IPS DF 4.7 (cell line): ENCODE data around the gene MYBL2.
"Not testable (repeated sequence)": the region's sequence is repeated elsewhere in the genome, so short reads cannot be mapped to it uniquely, and the experiment has no call there.

Experiments used
- DNase-seq: peaks from one replicate; pipeline ENCODE4 v3.0.0-alpha.2; 2013; ENCODE audit warnings: low spot score; ENCODE audit errors: extremely low read depth

MYBL2 gene

DNA sequence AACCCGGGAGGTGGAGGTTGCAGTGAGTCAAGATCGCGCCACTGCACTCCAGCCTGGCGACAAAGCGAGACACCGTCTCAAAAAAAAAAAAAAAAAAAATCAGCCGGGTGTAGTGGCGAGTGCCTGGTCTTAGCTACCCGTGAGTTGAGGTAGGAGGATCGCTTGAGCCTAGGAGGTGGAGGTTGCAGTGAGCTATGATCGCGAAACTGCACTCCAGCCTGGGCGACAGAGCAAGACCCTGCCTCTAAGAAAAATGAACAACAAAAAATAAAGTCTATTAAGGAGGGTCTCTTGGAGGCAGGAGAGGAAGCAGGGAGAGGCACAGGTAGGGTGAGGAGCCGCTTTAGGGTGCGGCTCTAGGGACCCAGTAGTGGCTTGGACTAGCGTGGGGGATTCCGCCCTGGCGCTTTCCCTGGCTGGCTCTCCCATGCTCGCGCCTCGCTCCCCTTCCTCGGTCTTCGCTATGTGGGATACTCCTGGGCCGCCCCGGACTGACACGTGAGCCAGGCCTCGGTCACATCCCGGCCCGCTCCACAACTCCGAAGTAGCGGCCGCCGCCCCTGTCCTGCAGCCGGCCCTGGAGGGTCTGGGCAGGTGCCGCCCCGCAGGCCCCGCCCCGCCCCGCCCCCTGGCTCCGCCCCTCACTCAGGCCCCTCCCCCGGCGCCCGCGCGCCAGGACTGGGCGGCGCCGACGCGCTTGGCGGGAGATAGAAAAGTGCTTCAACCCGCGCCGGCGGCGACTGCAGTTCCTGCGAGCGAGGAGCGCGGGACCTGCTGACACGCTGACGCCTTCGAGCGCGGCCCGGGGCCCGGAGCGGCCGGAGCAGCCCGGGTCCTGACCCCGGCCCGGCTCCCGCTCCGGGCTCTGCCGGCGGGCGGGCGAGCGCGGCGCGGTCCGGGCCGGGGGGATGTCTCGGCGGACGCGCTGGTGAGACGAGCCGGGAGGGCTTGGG lies at the start of gene MYBL2:
Gene MYBL2 (plus strand): TSS at position 739 of the 953 bp plus-strand sequence. CDS start 170 bp downstream, at position 909.
- no peak for DNase-seq

DNA sequence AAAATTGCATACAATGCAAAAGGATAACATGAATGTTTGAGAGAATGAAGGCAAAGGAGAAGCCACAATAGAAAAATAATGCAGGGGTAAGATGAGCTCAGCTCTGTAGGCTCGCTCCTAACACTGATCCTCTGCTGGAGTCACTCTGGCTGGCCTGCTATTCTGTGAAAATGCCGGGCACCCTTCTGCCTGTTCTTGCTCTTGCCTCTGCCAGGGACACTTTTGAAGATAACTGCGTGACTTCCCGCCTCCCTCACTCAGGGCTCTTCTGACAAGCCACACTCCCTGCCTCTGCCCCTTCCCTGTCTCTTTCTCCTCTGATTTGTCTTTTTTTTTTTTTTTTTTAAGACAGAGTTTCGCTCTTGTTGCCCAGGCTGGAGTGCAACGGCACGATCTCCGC lies 35.3 kb upstream of the MYBL2 start:
- DNase-seq = no peak

DNA sequence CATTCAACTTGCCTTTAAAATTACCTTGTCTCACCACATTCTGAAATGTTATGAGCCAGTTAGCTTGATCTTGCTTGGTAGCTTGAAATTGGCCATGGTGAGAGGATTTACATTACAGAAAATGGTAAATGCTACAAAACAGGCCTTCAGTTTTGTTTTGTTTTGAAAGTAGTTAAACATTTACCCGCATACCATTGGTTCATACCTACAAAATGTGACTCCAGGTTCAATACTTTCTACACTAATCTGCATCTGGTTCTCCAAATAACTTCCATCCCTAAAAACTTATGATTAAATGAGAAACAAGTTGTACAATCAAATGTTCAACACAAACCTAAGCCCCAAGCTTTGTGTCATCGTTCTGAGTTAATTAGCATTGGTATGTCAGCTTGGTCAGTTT lies 30.5 kb upstream of the MYBL2 start:
- no peak for DNase-seq

DNA sequence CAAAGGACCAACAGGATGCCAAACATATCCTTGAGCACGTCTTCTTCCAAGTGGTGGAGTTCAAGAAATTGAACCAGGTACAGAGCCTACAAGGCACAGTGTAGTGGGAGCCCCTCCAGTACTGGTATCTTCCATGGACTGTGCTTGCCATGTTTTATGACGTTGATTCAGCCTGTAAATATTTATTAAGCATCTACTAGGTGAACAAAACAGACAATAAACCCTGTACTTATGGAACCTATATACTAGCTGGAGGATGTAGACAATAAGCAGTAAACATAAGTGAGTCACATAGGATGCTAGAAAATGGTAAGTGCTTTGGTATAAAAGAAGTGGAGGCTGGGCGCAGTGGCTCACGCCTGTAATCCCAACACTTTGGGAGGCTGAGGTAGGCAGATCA lies 24.4 kb upstream of the MYBL2 start:
- no peak for DNase-seq

DNA sequence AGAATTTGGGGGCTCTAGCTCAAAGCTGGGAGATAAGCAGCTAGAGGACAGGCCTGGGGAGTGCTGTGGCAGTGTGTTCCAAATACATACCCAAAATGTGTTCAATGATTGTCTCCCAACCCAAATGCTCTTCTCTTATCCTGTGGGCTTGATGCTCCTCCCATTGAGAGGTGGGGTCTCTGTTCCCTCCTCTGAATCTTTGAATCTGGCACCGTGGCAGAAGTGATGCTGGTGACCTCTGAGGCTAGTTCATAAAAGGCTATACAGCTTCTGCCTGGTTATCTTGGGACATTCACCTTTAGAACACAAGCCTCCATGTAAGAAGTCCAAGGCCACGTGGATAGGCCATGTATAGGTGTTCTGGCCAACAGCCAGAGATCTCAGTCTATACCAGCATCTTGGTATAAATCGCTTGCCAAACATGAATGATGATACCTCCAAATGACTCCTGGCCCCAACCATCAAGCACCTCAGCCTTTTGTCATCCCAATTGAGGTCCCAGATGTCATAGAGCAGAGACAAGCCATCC lies 15.9 kb upstream of the MYBL2 start:
- DNase-seq = no peak

DNA sequence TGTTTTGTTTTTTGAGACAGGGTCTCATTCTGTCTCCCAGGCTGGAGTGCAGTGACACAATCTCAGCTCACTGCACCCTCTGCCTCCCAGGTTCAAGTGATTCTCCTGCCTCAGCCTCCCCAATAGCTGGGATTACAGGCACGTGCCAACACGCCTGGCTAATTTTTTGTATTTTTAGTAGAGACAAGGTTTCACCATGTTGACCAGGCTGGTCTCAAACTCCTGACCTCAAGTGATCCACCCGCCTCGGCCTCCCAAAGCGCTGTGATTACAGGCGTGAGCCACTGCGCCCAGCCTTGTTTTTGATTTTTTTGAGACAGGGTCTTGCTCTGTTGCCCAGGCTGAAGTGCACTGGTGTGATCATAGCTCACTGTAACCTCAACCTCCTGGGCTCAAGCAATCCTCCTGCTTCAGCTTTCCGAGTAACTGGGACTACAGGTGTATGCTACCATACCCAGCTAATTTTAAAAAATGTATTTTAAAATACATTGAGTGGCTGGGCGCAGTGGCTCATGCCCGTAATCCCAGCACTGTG lies 15.2 kb upstream of the MYBL2 start:
- not testable (repeated sequence) for DNase-seq

DNA sequence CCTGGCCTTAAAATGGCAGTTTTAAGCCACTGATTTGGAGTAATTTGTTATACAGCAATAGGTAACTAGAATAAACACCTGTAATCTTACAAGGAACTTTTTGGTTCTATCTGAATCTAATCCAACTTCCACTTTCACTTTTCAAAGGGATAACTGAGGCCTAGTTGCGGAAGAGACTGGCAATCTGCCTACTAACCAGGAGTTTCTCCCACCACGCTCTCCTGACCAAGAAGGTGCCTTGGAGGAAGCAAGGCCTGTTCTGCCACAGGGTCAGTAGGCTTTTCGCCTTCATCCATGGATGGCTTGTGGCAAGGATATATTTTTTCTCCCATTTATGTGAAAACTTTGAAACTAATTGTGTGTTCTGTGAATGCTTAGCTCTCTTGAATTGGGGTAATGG lies 12.9 kb upstream of the MYBL2 start:
- DNase-seq = no peak

DNA sequence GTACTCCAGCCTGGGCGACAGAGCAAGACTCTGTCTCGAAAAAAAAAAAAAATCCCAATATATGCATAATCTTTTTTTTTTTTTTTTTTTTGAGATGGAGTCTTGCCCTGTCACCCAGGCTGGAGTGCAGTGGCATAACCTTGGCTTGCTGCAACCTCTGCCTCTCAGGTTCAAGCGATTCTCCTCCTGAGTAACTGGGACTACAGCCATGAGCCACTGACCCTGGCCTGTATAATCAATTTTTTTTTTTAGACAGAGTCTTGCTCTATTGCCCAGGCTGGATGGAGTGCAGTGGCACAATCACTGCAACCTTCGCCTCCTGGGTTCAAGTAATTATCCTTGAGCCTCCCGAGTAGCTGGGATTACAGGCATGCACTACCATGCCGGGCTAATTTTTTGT lies 11.7 kb upstream of the MYBL2 start:
- not testable (repeated sequence) for DNase-seq

DNA sequence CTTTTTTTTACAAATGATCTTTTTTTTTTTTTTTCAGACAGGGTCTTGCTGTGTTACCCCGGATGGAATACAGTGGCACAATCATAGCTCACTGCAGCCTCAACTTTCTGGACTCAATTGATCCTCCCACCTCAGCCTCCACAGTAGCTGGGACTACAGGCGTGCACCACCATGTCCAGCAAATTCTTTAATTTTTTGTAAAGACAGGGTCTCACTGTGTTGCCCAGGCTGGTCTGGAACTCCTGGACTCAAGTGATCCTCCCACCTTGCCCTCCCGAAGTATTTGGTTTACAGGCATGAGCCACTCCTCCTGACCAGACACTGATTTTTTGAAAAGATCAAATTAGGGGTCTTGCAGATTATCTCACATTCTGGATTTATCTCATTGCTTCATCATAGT lies 11.0 kb upstream of the MYBL2 start:
- DNase-seq = no peak

DNA sequence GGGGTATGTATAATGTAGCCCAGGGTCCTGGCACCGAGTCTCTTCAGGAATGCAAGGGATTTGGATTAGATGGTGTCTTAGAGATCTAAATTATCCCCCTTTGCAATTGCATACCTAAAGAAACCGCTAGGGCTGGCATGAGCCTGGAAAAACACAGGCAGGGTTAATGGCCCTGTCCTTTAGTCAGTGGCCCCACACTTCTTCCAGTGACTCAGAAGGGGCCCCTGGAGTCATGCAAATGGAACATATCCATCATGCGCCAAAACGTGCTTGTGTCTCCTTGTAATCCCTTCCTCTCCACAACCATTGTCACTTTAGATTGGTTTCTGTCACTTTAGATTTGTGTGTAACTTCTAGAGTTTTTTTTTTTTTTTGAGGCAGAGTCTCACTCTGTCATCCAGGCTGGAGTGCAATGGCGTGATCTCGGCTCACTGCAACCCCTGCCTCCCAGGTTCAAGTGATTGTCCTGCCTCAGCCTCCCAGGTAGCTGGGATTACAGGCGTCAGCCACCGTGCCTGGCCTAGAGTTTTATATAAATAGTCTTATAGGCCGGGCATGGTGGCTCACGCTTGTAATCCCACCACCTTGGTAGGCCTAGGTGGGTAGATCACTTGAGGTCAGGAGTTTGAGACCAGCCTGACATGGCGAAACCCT lies 8.7 kb upstream of the MYBL2 start:
- no peak for DNase-seq

DNA sequence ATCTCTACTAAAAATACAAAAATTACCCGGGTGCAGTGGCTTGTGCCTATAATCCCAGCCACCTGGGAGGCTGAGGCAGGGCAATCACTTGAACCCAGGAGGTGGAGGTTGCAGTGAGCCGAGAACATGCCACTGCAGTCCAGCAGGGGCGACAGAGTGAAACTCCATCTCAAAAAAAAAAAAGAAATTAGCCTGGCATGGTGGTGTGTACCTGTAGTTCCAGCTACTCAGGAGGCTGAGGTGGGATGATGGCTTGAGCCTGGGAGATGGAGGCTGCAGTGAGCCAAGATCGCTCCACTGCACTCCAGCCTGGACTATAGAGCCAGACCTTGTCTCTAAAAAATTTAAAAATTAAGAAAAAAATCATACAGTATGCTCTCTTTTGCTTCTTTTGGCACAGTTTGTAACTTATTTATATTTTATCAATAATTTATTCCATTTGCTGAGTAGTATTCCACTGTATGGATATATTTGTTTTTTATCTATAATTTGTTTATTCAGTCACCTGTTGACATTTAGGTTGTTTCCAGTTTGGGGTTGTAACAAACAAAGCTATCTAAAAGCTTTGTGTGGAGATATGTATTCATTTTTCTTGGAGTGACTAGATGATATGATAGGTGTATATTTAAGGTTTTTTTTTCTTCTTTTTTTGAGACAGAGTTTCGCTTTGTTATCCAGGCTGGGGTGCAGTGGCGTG lies 8.0 kb upstream of the MYBL2 start:
- no peak for DNase-seq

DNA sequence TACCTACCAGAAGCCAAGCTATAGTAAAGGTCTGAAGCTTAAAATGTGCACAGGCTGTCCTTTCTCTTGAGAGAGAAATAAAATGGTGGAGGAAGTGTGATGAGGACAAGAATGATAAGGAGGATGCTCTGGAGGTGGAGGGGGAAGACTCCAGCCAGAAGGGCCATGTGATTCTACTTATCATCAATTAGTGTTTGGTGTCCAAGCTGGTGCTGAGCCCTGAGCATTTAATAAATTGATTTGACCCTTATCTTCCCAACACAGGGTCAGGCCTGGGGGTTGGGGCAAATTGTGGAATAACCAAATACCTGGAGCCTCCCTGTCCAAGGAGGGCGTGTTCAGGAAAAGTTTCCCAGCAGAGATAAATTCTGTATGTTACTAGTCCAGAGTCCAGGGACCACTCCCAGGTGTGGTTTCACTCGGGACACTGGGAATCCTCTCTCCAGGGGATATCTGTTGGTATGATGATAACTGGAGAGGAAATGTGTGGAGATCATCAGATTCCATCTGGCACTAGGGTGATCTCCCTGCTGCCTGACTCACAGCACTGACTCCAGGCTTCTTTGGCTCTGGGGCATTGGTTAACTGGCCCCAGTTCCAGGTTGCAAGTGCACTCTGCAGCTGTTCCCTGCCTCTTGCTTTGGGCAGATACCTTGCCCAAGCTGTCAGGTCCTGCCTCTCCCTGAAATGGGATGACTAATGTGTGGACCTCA lies 3.8 kb upstream of the MYBL2 start:
- DNase-seq = no peak

DNA sequence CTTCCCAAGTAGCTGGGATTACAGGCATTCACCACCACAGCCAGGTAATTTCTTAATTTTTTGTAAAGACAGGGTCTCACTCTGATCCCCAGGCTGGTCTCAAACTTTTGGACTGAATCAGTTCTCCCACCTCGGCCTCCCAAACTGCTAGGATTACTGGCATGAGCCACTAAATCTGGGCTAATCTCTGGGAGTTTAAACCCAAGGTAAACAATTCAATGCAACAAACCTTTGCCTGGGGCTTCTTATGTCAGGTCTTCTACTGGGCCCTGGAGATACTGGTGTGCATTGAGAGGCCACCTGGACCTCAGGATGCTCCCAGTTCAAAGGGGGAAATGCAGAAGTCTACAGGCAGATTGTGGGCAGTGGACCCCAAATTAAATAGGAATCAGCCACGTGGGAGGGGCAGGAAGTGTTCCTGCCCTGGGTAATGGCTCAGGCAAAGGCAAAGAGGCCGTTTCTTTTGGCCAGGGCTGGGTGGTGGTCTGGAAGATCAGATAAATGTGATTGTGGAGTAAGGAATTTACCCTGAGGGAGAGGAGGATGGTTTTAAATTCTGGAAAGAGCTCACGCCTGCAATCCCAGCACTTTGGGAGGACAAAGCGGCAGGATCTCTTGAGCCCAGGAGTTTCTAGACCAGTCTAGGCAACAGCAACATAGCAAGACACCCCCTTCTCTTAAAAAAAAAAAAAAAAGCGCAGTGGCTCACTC lies 1.3 kb upstream of the MYBL2 start:
- DNase-seq = no peak

DNA sequence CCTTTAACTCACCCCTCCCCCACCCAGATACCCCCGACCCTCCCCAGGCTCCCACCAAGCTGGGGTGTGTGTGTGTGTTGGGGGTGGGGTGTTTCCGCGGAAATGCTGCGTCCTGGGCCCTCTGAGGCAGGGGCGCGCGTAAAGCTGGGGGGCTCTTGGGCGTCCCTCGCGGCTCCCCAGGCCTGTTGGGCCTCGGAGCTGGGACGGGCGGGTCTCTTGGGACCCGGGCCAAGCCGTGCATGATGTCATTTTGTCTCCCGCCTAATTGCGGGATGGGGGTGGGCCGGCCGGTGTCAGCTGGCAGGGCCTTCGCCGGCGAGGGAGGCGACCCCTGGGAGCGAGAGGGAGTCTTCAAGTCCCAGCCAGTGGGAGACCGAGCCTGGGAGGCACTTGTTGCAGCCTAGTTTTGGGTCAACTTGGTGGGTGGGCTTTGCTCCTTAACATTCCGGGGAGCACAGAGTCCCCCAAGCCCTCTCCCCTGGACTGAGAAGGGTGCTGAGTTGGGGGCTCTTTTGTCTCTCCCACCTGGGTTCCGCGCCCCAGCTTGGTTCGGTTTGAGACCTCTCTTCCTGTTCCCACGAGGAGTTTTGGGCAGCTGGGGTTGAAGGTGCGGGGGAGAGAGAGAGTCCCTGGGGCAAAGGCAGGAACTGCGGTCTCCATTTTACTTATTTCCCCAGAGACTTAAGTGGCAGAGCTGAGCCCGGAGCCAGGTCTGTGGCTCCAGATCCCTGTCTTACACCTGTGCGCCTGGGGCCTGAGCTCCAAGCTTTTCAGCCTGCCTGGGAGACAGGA lies 623 bp downstream of the MYBL2 start:
- DNase-seq = no peak

DNA sequence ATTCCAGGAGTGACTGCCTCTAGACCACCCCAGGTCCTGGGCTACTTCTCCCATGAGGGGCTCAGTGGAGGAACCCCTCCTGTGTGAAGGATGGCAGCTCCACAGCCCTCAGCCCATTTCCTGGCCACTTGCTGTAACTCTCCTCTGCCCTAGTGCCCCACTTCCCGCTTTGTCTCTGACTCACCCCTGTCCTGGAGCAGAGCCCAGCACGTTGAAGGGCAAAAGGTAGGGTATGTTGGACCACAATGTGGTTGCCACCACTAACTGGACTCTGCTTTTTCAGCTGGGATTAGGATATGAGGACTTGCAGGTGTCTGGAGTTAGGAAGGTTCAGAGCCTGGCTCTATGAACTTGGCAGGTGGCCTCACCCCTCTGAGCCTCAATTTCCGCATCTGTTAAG lies 2.4 kb downstream of the MYBL2 start:
- no peak for DNase-seq

DNA sequence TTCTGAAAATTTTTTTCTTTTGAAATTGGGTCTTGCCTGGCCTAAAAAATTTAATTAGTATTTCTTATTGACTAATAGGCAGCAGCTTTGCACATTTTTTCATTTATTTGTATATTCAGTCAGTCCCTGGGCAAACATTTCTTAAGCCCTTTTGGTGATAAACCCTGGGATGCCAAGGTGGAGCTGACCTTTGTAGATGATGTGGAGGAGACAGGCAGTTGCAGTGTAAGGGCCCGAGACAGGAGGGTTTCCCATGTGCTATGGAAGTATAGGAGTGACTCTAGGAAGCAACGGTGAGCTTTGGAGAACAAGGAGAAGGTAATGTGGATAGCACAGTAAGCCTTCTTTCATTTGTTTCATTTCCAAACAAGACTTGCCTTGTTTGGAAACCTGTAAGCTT lies 3.5 kb downstream of the MYBL2 start:
- no peak for DNase-seq

DNA sequence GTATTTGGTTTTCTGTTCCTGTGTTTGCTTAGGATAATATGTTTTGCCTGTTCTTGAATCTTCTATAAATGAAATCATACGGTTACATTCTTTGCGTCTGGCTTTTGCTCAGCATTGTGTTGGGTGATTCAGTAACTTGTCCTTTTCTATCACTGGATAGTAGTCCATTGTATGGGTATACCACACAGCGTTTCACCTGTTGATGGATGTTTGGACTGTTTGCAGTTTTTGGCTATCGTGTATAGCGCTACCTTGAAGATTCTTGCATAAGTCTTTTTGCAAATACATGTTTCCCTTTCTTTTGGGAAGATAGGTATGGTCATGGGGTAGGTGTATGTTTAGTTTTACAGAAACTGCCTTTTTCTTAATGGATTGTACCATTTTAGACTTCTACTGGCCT lies 9.5 kb downstream of the MYBL2 start:
- no peak for DNase-seq

DNA sequence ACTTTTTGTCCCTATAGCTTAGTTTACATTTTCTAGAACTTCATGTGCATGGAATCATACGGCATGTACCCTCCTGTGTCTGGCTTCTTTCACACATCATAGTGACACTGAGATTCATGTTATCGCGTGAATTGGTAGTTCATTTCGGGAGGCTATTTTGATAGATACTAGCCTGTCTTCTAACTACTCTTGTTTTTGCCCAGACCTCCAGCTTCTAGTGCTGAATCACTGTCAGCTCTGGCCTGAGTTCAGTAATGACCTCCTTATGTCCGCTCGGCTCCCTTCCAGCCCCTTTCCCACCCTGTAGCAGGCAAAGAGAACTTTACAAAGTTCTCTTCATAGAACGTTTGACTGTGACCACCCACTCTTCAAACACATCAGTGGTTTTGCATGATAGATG lies 14.1 kb downstream of the MYBL2 start:
- no peak for DNase-seq

DNA sequence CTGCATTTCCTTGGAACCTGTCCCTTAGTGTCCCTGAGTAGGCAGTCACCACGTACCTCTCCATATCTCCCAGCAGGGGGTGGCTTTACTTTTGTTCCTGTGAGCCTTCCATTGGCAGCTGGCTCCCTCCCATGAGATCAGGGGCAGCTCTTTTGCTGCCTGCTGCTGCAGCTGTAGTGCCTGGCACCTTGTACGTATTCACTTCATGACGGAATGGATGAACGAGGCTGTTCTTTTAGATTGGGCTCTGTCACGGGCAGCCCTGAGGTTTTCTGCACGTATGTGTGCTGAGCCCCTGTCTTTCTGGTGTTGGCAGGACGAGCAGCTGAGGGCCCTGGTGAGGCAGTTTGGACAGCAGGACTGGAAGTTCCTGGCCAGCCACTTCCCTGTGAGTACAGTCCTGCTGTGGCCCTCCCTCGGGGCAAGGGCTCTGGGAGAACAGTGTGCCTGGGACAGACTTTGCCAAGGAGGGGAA lies 14.6 kb downstream of the MYBL2 start:
- no peak for DNase-seq
